Breast epithelium (tissue), 3 donors: ENCODE measurements around the gene CSRNP3.

ENCODE experiments used
- POLR2A ChIP-seq: fragments of 450-650 bp; IDR thresholded peaks from one replicate; pipeline ENCODE4 v1.6.1; 2016; ENCODE audit warnings: antibody characterized with exemption, mild to moderate bottlenecking, moderate library complexity
- TF ChIP-seq, protein P1 (sequence below), 3 donors: fragments of 450-650 bp; IDR thresholded peaks; one replicate each; pipeline ENCODE4 v1.5.1; 2016 to 2017; ENCODE audit warnings: antibody characterized with exemption in 3 of 3, mild to moderate bottlenecking in 3 of 3, moderate library complexity in 3 of 3

DNA sequence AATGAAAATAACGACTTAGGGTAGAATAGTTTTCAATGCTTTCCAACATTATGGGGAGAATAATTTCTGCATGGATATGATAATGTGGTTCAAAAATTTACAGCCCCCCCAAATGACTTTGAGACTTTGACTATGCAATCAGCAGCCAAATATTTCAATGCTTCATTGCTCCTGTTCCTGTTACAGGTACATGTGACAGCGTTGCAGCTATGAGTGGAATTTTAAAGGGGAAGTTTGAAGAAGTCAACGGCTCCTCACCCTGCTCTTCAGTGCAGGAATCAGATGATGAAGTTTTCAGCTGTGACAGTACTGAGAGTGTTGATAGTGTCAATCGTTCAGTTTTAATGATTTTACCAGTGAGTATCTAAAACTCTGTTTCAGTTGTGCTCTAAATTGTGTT, 25.1 kb downstream of the CSRNP3 start:
- TF ChIP-seq, protein P1, sequence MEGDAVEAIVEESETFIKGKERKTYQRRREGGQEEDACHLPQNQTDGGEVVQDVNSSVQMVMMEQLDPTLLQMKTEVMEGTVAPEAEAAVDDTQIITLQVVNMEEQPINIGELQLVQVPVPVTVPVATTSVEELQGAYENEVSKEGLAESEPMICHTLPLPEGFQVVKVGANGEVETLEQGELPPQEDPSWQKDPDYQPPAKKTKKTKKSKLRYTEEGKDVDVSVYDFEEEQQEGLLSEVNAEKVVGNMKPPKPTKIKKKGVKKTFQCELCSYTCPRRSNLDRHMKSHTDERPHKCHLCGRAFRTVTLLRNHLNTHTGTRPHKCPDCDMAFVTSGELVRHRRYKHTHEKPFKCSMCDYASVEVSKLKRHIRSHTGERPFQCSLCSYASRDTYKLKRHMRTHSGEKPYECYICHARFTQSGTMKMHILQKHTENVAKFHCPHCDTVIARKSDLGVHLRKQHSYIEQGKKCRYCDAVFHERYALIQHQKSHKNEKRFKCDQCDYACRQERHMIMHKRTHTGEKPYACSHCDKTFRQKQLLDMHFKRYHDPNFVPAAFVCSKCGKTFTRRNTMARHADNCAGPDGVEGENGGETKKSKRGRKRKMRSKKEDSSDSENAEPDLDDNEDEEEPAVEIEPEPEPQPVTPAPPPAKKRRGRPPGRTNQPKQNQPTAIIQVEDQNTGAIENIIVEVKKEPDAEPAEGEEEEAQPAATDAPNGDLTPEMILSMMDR (IDR thresholded peaks at IDR 0.05): no peak
- TF ChIP-seq POLR2A: no peak
